GM21390 (cell line): Measurements from ENCODE around the gene CACNA1H.

Source experiments
- ATAC-seq: cut with Tn5 transposase; IDR thresholded peaks from one replicate; pipeline ENCODE4 v1.9.1; 2021; ENCODE audit not compliant: unreplicated experiment

The CACNA1H gene

DNA sequence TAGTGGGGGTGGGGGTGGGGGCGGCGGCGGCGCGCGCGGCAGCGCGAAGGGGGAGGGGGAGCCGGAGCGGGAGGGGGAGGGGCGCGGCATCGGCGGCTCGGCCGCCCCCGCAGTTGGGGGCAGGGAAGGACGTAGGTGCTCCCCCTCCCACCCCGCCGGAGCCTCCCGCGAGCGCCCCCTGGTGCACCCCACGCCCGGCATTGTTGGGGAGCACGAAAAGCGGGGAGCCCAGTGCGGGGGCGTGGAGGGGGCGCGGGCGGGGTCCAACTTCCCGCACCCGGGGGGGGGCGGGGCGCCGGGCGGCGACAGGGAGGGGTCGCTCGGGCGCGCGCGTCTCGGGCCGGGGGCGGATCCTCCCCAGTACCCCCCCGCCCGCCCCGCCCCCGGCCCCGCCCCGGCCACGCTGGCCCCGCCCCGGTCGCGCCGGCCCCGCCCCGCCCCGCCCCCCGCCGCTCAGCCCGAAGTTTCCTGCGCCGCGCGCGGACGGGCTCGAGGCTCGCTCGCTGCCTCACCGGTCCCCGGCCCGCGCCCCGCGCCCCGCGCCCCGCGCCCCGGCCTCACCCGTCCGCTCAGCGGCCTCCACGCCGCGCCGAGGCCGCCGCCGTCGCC is at the start of gene CACNA1H:
CACNA1H (plus strand) TSS at position 456 of the 609 bp plus-strand sequence. CDS start 632 bp downstream, outside the sequence.
- ATAC-seq: no peak

DNA sequence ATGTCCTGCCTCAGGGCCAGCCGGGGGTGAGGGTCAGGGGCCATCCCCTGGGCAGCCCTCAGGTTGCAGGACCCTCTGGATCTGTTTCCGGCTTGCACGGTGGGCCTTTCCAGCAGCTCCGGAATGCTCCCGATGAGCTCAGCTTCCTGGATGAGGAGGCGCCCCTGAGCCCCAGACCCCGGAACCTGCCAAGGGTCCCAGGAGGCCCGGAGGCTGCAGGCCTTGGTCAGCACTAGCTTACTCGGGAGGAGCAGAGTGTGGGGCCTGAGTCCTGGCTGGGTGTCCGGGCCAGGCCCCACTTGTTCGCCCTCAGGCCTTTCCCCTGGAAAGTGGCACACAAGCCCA is 49.3 kb upstream of the CACNA1H start:
- ATAC-seq: no peak

DNA sequence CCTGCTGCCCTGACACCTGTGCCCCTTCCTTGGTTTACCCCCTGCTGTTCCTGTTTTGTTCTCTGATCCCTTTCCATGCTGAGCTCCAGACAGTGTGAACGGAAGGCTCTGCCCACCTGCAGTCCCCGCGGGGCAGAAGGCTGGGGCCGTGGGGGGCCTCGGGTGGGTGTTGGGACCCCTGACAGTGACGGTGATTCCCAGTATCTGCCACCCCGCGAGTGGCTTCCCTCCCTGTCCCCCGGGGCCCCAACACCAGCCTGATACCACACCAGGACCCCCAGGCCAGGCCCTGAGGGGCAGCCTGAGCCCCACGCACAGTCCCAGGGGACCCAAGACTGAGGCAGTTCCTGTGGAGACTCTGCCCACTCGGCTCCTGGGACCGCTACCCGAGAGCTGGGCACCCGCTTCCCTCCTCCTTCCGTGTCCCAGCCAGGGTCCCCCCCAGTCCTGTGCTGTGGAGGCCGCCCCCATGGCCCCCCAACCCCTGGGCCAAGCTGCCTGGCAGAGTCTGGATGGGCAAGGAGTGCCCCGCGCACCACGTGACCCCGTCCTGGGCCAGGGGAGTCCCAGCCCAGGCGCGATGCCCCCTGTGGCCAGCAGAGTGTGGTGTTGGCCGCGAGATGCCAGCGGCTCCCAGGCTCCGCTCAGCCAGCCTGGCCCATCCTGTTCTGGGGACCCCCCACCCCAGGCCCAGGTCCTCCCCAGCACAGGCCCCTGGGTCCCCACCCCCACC is 46.9 kb upstream of the CACNA1H start:
- no peak for ATAC-seq

DNA sequence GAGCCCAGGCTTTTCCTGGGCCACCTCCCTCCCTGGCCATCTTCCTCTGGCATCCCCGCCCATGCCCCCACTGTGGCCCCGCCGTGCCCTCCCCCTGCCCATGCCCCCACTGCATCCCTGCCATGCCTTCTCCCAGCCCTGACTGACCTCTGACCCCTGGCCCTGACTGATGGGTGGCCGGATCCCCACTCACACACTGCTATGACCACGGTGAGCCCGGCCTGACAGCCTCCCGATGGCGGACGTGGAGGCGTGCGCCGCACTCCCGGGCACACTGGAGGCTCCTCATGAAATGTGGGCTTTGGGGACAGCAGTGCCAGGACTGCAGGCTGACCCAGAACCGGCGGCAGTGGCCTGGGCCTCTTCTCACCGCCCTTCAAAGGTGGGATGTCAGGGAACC is 46.2 kb upstream of the CACNA1H start:
- no peak for ATAC-seq

DNA sequence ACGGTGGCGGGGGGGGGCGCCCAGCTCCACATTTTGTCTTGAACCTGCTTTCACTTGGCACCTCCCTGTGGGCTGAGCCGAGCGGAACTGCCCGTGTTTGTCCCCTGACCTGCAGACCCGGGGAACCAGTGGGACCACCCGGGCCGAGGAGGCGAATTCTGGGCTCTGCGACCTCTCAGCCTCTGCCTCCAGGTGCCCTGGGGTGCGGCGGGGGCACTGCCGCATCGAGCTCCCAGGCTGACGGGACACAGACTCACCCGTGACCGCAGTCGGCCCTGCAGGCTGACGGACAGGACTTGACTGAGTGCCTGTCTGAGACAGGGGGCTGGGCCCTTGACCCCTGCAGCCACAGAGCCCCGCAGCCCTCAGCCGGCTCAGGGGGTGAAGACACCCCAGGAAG is 45.8 kb upstream of the CACNA1H start:
- ATAC-seq: no peak

DNA sequence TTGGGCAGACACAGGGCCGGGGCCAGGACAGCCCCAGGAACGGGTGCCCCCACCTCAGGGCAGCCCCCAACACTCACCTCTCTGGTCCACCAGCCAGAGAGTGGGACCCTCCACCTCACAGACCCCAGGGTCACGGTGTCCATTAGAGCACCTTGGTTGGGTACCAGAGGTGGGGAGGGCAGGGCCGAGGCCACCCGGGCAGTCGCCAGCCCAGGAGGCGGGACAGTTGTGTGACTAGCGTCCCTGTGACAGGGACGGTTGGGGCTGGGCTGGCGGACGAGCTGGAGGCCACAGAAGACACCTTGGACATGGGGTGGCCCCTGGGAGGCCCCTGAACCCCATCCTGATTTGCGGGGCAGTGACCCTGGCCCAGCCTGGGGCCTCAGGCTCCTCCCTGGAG is 45.2 kb upstream of the CACNA1H start:
- no peak for ATAC-seq

DNA sequence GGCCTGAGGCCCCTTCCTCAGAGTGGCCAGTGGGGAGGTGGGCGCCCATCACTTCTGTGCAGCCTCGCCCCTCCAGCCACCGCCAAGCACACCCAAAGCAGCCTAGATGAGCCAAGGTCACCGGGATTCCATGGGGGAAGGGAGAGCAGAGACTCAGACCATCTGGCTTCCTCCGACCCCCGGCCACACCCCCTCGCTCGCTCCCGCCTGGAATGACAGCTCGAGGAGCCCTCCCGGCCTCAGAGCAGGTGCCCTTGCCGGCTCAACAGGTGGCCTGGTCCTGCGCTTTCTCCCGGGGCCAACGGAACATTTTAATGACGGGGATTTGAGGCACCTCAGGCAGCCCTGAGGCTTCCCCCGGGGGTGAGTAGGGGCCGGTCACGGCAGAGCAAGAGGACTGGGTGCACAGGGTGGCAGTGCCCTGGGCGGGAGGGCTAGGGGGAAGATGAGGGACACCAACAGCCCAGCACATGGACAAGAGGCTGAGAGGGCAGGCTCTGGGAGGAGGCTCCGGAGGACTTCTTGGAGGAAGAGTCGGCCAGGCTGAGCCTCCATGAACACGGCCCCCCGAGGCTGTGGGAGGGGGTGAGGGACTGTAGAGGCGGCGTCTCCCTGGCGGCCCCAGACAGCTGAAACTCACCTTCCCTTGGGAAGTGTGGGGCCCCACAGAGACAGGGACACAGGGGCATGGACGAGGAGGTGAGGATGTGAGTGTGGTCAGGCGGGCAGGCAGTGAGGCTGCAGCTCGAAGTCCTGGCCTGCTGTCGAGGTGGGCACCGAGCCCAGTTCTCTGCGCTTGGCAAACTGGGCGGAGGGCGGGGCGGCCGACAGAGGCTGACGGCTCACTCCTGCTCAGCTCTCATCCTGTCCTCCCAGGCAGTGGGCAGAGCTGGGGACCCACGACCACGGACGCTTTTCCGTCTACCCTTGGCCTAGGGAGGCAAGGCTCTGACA is 44.3 kb upstream of the CACNA1H start:
- ATAC-seq: no peak

DNA sequence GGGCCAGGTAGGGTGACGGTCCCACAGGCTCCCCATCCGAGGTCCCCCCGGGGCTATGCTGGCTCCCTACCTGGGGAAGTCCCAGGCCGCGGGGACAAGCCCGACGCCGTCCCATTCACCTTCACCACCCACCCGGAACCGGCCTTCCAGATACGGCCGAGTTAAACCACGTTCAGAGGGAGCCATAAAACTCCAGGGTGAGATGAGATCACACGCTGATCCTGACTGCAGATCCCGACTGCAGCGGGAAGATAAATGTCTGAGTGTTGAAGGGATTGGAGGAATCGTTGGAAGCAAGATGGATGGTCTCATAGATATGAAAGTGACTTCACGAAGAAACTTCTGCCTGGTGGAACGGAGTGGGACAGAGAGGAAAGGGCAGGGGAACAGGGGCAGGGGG is 43.3 kb upstream of the CACNA1H start:
- ATAC-seq: no peak

DNA sequence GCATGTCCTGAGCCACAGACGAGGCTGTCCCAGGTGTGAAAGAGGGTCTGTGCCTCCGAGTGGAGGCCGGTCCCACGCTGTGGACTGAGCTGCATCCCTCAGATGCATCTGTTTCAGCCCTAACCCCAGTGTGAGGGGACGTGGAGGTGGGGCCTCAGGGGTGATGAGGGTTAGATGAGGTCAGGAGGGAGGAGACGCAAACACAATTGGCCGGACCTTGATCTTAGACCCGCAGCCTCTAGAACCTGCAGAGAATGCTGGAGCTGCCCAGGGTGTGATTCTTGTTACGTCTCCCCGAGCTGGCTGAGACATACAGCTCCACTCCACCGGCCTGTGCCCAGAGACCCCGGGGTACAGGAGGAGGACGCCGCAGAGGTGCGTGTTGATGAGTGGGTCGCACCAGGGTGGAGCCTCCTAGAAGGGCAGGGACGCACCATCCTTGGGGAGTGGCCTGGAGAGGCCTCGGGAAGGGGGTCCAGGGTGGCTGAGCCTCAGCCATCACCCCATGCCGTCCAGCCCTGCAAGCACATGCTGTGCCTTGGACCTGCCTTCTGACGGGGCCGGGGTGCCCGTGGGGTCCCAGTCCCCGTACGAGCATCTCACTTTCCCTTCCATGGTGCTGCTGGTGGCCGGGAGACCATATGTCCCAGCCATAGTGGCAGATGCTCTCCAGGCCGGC is 40.3 kb upstream of the CACNA1H start:
- ATAC-seq: no peak

DNA sequence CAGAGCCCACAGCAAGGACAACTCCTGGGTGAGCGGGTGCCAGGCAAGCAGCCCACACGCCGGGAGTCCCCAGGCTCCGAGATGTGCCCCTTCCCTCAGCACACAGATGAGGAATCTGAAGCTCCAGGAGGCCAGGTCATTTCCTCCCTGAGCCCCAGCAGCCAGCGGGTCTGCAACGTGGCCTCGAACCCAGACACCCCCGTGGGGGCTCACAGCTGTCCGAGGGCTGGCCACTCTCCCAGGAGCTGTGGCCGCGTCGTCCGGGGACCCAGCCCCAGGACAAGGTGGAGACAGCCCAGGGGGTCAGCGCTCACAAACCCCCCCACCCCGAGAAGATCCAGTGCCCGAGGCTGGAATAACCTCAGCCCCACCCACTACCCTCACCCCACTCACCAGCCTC is 39.4 kb upstream of the CACNA1H start:
- no peak for ATAC-seq

DNA sequence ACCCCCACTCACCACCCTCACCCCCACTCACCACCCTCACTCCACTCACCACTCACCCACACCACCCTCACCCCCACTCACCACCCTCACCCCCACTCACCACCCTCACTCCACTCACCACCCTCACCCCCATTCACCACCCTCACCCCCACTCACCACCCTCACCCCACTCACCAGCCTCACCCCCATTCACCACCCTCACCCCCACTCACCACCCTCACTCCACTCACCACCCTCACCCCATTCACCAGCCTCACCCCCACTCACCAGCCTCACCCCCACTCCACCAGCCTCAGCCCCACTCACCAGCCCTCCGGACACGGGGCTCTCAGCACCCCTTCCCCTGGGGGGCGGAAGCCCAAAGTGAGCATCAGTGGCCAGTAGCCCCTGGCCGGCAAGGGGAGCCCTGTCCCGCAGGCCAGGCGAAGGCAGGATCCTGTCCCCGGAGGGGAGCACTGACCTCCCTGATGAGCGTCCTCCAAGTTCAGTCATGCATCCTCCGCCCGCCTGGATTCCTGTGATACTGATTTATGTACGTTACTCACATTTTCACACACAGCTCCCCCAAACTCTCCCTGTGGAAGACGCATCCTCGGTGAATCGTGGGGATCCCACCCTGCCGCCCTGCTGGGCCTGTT is 38.9 kb upstream of the CACNA1H start:
- ATAC-seq: no peak

DNA sequence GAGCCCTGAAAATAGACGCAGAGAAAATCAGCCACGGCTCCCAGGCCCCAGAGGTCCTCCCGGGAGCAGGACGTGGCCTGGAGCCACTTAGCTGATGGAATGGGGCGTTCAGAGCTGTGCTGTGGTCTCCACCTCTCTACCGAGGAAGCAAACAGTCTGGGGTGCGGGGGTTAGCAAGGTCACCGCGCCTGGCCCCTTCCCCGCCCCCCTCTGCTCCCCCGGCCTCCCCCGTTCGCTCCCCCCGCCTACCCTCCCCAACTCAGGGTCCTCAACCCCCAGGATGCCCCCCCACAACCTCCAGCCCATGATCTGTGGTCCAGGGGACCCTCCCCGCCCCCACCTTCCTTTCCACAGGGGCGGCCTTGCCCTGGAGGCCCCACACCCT is 36.2 kb upstream of the CACNA1H start:
- no peak for ATAC-seq

DNA sequence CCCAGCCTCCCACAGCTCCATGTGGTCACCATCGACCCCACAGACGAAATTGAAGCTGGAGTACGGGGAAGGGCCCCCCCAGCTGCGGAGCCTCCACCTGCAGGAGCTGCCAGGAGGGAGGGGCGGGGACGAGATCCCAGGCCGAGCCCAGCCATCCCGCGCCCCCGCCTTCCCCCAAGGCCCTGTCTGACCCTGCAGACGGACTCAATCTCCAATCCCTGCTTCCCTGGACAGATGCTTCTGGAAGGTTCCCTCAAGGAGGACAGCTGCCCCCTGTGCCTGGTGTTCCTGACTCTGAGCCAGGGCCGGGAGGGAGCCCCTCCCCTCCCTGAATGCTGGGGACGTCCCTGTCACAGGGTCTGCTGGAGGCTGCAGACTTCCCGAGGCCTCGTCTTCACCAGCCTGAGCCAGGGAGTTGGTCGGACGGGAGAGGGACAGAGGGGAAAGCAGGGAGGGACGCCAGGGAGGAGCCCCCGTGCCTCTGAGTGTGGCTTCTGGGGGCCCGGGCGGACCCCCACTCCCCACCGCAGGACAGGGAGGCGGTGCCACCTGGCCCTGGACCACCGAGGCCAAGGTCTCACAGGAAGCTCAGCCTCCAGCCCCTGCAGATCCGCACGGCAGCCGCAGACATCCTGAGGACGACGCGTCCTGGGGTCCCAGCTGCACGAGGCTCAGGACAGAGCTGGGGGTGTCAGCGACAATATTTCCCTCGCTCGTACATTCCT is 35.6 kb upstream of the CACNA1H start:
- ATAC-seq: no peak

DNA sequence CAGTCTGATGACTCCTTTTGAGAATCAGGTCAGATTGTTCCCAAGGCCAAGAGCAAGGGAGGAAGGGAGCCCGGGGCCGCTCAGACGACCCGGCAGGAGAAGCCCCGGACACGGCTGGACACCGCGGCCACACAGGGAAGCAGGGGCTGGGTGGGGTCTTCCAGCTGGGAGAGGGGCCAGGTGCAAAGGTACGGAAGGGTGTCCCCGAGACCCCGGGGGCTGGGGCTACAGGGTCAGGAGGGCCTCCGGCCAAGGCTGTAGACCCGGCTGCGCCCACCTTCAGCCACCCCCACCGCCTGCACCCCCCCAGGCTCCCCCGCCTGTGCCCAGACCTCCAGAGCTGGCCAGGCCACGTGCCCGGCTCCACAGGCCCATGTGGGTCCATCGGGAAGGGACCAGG is 35.0 kb upstream of the CACNA1H start:
- ATAC-seq: no peak

DNA sequence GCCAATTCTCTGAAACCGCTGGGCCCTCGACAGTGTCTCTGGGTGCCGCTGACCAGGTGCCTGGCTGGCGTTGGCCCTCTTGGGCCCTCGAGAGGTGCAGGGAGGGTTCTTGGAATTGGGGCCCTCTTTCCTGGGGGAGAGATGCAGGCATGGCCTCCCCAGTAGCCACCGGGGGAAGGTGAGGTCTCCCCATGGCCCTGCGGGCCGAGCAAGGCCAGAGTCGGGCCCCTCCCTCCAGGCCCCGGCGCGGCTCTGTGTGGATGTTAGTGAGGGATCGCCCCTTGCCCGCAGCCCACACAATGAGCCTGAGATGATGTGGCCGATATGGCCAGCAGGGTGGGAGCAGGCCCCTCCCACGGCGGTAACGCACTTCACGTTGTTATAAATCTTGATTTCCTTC is 33.8 kb upstream of the CACNA1H start:
- ATAC-seq: no peak

DNA sequence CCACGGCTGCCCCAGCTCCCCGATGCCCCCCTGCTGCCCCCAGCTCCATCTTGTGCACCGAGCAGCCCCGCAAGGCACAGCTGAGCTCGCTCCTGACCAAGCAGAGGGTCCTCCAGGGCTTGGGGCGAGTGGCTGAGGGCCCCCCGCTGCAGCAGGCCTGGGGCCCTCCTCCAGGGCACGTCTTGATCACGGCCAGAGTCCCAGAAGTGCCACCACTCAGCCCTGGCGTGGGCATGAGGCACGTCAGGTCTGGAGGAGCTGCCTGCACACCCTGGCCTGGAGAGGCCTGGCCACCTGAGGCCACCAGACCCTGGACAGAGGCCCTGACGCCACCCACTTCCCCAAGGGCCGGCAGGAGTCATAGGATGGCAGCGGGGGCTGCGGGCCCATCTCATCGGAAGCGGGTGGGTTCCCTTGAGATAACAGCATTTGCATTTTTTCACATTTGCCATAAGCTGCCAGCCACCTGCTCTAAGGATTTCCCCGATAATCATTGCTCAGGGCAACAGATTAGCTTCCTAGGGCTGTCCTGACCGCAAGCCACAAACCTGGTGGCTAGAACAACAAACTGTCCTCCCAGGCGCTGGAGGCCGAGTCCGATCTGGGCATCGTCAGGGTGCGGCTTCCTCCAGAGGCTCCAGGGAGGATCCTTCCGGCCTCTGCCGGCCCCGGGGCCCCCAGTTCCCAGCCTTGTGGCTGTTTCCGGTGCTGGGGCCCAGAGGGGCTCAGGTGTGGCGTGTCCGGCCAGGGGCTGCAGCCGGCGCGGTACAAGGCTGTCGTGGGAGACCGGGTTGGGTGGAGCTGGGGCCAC is 32.9 kb upstream of the CACNA1H start:
- ATAC-seq: no peak

DNA sequence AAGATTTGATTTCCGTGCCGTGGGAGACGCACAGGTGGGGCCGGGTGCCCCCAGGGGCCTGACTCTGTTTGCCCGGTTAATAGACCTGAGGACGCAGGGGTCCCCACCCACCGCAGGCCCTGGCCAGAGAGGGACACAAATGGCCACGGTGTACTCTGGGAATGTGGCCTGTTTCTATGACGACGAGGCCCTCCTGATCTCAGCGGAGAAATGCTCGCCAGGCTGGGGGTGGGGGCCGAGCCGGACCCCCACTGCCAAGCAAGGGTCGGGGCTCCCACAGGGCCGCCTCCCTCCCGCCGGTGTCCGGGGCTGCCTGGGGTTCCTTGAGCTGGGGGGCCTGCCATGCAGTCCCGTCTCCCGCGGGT is 32.3 kb upstream of the CACNA1H start:
- ATAC-seq: no peak

DNA sequence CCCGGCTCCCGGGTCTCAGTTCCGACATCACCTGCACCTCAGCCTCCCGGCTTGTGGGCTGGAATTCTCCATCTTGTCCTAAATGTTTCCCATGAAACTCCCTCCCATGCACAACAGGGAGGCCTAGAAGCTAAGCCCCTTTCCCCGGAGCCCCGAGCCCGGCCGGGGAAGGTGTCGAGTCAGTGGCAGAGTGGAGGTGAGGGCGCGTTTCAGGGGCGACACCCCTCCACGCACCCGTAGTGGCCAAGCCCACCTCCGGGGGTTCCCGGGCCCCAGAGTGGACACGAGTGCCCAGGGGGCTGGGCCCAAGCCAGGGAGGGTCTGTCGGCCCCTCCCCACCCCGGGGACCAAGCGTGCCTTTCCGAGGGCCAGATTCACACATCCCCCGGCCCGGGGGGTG is 31.9 kb upstream of the CACNA1H start:
- ATAC-seq: no peak

DNA sequence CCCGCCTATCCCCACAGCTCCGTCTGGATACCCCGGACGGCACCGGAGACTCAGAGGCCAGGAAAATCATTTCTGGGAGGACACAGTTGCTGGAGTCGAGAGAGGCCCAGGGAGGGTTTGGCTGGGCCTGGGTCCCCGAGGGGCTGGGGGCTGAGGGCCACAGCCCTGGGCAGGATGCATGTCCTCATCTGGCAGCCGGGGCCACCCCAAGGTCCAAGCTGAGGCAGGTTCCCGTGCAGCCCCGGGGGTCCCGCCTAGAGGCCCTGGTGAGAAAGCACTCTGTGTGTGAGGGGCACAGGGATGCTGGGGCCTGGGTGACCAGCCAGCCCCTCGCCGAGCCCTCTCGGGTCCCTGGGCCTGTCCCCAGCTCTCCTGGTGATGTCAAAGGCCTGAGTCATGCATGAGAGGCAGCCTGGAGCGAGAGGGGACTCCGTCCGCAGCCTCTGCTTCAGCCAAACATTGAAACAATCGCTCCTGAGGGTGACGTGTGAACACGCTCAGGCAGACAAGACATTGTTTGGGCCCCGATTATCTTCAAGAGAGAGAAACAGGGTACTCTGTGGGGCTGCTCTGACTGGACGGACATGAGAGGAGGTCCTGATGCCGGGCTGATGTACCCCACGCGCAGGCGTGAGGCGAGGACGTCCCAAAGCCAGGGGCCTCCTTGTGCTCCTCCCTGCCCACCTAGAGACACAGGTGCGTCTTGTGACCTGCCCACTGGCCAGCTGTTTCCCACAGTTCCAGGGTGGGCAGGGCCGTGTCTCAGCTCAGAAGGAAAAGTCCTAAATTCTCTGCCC is 31.1 kb upstream of the CACNA1H start:
- ATAC-seq: no peak
